GM18867 (cell line): ENCODE data around the gene SEL1L3.

Experiments used
- ATAC-seq: cut with Tn5 transposase; IDR thresholded peaks from one replicate; pipeline ENCODE4 v1.9.1; 2021; ENCODE audit warnings: mild to moderate bottlenecking, moderate library complexity; ENCODE audit not compliant: unreplicated experiment

Gene SEL1L3

GRCh38 chr4:25795566-25796454 is 67.0 kb downstream of the SEL1L3 start:
- ATAC-seq = no peak

DNA sequence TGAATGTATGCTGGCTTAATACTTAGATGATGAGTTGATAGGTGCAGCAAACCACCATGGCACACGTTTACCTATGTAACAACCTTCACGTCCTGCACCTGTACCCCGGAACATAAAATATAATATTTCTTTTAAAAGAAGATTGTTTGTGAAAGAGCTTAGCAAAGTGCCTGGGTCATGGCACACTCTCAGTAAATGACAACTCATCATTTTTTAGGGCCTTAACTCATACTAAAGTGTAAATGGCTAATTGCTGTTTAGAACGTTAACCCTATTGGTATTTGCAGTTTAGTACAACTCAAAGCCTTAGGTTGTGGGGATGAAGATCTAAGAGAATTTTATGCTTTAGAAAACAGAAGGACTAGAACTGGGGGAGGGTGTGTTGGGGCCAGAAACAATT is 67.7 kb downstream of the SEL1L3 start:
- no peak for ATAC-seq

DNA sequence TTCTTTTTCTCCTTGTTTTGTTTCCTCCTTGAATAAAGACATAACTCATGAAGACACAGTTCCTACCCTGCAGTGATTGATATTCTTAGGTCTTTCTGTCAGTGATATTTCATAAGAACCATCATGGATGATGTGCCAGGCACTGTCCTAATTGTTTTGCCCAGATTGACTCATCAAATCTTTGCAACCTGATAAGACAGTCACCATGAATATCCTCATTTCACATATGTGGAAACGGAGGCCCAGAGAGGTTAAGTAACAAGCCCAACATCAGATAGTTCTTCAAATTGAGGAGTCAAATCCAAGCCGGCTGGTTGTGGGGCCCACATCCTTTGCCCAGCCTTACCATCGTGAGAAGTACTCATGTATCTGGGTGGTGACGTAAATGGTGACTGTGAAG is 69.9 kb downstream of the SEL1L3 start:
- ATAC-seq = no peak

DNA sequence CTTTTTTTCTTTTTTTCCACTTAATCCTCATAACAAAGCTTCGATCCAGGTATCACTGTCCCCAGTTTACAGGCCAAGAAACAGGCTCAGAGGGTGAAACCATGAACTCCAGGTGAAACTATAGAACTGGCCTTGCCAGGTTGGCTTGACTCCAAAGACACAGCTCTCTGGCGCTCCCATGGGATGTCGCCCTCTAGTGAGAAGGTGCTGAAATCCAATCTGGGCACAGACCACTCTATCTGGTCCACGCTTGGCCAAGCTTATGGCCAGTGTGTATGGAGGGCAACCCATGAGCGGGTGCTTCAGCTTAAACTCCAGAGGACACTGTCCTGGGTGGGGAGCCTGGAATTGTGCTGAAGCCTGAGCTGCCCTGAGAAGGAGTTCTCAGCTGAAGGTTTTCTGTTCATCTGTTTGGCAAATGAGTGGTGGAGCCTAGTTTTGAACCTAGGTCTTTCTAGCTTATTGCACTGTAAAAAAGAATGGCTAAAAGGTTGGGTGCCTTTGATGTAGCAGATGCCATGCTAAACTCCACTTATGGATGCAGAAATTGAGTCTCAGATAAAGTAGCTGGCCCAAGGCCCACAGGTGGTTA is 70.5 kb downstream of the SEL1L3 start:
- ATAC-seq = no peak

- ATAC-seq = no peak
Observed at GRCh38 chr4:25790024-25790423, 72.8 kb downstream of the SEL1L3 start.

DNA sequence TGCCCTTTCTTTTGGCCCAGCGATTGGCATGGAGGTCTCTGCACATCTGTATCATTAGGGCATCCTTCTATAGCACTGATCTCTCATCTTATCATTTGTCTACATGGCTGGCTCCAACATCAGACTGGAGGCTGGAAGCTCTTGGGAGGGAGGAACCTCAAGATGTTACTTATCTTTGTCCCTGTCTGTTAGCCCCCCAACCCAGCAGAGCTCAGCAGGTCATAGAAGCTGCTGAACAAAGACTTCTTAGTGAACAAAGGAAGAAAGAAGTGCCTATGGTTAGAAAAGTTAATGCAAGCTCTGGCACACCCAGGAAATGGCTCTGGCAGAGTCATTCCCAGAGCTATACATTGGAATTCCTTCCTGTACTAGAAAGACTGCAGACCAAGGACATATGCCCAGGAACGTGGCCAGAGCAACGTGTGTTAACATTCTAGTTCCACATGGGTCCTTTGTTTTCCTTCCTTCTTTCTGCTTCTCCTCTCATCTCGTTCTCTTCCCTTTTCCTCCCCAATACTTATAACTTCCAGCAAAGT is 74.0 kb downstream of the SEL1L3 start:
- no peak for ATAC-seq

- ATAC-seq = no peak
Observed at GRCh38 chr4:25786497-25787065, 76.2 kb downstream of the SEL1L3 start.

DNA sequence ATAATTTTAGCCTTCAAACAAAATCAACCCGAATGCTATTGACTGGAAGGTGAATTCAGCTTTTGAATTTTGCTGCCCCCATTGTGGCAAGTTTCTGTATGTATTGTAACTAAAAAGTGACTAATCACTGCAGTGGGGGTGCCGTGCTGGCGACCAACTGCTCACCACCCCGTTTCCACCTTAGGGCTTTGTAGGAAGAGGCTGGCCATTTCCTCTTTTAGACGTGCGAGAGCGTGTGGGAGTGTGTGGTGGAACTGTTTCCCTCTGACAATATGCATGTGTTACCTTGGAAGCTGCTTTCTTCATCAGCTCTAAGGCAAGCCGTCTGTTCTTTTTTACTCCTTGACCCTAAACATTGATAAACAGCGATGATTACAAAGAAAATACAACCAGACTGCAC is 78.8 kb downstream of the SEL1L3 start:
- no peak for ATAC-seq

DNA sequence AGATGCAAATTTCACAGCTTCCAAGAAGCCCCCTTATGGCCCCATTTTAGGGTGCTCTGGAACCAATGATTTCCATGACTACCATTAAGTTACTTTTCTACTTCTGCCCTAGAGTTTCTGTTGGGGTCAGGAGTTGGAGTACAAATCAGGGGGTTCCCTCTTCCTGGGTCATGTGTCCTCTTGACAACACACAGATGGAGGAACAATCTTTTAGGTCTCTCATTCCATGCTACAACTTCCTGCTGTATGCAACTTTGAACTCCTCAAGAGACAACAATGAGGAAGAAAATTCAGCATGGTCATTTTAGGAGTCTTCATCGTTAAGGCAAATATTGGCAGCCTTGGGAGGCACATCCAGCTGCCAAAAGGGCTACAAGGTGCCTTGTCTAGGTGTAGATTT is 79.7 kb downstream of the SEL1L3 start:
- ATAC-seq = no peak

DNA sequence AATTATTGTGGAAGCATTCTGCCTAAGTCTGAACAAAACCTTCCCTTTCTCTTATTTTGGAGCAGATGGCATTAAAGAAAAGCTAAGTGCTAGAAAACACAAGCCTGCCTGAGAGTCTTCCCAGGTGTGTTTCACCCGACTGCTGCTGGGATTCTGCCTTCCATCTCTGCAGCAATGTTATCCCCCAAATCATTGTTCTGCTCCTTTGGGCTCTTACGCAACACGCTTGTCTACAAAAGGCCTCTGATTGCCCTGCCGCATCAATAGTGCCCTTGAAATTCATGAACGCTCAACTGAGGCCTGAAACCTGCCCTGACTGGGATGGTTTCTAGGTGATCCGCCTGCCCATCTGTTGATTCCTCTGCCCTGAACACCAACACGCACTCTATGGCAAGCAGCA is 80.3 kb downstream of the SEL1L3 start:
- ATAC-seq = no peak

- ATAC-seq = no peak
Observed at GRCh38 chr4:25779021-25779420, 83.8 kb downstream of the SEL1L3 start.

DNA sequence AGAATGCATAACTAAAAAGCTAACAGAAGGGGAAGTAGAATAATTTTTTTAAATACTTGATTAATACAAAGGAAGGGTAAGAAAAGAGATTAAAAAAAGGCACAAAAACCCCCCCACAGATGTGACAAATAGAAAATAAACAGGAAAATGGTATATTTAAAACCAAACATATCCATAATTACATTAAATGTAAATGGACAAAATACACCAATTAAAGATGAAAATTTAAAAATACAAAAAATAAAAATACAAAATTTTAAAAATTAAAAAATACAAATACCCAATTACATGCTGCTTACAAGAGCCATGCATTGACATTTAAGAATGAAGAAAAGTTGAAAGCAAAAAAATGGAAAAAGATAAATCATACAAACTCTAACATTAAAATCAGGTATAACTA is 86.0 kb downstream of the SEL1L3 start:
- ATAC-seq = no peak

GRCh38 chr4:25775166-25775565 is 87.6 kb downstream of the SEL1L3 start:
- no peak for ATAC-seq

DNA sequence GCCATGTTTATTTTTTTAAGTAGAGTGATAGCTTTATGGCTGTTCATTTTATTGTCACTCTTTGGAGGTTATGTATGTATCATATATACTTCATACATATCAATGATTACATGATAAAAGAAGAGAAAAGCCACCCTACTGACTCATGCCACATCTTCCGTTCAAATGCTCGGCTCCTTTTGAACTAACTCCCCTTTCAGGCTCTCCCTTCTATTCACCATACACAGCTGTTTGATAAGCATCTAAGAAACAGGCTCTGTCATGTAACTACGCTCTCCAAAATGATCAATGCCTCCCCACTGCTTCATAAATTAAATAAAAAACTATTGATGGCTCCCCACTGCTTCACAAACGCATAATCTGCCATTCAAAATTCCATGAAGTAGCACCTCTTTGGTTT is 89.4 kb downstream of the SEL1L3 start:
- no peak for ATAC-seq

- no peak for ATAC-seq
Observed at GRCh38 chr4:25771672-25772071, 91.1 kb downstream of the SEL1L3 start.

DNA sequence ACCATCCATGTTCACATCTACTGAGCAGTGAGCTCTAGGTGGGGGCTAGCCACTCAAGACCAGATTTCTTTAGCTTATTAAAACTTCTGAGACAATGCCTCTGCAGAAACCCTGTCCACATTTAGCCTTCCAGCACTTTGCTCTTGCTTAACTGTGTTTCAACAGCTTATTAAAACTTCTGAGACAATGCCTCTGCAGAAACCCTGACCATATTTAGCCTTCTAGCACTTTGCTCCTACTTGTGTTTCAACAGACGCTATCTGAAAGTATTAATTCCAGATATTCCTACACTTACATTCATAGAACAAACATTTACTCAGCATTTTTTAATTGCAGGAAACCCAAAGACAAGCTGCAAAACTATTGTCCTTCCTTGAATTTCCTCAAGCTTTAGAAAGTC is 91.9 kb downstream of the SEL1L3 start:
- no peak for ATAC-seq

DNA sequence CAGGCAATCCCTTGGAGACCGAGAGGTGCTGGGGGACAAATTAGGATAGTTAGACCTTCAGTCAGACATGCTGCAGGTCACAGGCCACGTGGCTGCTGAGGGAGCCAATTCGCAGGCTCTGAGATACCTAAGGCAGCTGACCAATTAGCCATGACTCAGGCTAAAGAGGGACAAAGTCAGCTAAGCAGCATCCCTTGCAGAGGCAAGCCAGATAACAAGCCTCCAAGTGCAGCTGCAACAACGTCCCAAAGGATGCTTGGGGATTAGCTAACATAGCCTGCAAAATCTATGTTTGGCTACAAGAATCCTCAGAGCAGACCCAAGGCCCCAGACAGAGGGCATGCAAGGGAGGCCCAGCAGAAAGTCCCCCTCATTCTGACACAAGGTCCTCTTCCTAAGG is 93.5 kb downstream of the SEL1L3 start:
- ATAC-seq = no peak

DNA sequence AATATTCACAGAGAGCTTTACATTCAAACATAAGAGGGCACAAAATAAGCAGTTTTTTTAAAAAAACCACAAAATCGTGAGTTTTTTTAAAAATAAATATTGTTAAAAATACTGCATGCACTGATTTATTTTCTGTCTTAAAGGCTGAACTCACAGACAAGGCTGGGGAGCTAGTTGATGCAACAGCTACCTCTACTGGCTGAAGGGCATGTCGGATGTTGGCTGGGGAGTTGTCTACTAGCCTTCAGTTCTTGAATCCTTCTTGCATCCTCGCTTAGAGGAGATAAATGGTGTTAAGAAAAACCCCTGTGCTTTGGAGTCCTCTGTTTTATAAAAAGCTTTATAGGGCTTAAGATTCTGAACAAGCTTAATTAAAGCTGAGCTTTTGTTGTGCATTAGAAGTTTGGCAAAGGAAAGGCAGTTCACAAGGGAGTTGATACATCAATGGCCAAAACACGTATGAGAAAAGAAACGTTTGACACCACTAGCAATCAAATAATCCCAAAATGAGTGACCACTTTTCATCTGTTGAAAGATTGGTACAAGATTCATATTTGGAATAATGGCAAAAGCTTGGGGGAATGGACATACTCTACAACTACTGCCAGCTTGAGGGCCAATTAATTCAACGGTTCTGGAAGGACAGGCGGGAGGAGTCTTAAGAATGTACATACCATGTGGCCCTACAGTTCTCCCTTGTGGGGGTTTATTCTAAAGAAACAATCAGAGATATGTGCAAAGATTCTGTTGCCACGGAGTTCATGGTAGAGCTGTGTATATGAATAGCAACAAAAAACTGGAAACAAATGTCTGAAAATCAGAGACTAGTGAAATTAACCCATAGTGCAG is 94.7 kb downstream of the SEL1L3 start:
- peak; percentile 63 for ATAC-seq

- ATAC-seq = no peak
Observed at GRCh38 chr4:25760518-25761157, 102.2 kb downstream of the SEL1L3 start.

DNA sequence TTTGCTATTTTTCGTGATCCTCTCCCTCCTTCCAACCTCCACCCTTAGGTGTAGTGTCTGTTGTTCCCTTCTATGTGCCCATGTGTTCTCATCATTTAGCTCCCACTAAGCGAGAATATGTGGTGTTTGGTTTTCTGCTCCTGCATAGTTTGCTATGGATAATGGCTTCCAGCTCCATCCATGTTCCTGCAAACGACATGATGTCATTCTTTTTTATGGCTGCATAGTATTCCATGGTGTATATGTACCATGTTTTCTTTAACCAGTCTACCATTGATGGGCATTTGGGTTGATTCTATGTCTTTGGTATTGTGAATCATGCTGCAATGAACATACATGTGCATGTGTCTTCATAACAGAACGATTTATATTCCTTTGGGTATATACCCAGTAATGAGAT is 102.7 kb downstream of the SEL1L3 start:
- no peak for ATAC-seq

DNA sequence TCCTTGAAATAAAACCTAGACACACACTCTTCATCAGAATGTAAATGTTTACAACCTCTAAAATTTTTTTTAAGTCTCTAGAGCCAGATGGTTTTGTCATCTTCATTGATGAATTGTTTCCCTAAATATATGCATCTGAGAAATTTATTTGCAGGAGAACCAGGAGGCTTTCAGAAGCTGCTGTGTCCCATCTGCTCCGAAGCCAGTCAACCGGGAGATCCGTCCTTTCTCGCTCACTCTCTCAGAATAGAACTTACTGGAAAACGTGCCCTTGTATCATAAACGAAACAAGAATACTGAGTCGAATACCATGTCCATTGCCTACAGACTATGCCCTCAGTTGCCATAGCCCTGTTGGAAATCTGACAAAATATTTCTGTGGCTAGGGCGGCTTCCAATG is 103.7 kb downstream of the SEL1L3 start:
- no peak for ATAC-seq
